ENCODE data around the gene USP20.

DNA sequence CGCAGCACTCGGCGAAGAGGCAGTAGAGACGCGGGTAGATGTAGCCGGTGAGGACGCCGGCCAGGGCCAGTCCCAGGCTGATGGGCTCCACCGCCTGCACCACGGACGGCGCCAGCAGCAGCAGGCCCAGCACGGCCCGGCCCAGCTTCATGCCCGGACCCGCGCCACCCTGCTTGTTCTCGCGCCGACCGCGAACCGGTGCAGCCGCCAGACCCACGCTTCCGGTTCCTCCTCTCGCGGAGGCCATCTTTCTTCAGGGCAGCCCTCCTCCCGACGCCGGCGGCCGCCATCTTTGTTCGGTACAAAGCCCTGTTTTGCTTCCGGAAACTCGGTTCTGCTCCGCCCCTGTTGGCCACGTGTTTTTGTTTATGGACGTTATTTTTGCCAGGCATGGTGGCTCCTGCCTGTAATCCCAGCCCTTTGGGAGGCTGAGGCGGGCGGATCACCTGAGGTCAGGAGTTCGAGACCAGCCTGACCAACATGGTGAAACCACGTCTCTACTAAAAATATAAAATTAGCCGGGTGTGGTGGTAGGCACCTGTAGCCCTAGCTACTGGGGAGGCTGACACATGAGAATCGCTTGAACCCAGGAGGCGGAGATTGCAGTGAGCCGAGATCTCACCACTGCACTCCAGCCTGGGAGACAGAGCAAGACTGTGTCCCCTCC, 11.2 kb upstream of the USP20 start, which contains the start of gene TOR1A:
- TF ChIP-seq, protein P1, sequence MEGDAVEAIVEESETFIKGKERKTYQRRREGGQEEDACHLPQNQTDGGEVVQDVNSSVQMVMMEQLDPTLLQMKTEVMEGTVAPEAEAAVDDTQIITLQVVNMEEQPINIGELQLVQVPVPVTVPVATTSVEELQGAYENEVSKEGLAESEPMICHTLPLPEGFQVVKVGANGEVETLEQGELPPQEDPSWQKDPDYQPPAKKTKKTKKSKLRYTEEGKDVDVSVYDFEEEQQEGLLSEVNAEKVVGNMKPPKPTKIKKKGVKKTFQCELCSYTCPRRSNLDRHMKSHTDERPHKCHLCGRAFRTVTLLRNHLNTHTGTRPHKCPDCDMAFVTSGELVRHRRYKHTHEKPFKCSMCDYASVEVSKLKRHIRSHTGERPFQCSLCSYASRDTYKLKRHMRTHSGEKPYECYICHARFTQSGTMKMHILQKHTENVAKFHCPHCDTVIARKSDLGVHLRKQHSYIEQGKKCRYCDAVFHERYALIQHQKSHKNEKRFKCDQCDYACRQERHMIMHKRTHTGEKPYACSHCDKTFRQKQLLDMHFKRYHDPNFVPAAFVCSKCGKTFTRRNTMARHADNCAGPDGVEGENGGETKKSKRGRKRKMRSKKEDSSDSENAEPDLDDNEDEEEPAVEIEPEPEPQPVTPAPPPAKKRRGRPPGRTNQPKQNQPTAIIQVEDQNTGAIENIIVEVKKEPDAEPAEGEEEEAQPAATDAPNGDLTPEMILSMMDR (IDR thresholded peaks at IDR 0.05): no peak
- TF ChIP-seq POLR2A (IDR thresholded peaks at IDR 0.05): peak; percentile 35 to 75 (median 71)
